Progenitor cell of endocrine pancreas (in vitro differentiated cells): ENCODE data around the gene SLC5A11. TPM values are rescaled to one million over a fixed set of nuclear protein-coding genes. Genes with fewer than 3 reads are reported as not detected.

Source experiments
- DNase-seq: peaks from one replicate; pipeline ENCODE4 v3.0.0; 2021; ENCODE audit warnings: low spot score; ENCODE audit not compliant: unreplicated experiment
- H3K27ac Mint-ChIP-seq: 2 replicates; pipeline ENCODE4 v1.8.0; 2021; ENCODE audit warnings: mild to moderate bottlenecking, moderate library complexity, mixed read lengths
- H3K27me3 Mint-ChIP-seq: 2 replicates; pipeline ENCODE4 v1.8.0; 2021; ENCODE audit warnings: mixed read lengths
- H3K36me3 Mint-ChIP-seq: 2 replicates; pipeline ENCODE4 v1.8.0; 2022; ENCODE audit warnings: mixed read lengths; ENCODE audit not compliant: insufficient read depth
- H3K4me1 Mint-ChIP-seq: 2 replicates; pipeline ENCODE4 v1.8.0; 2021; ENCODE audit warnings: low read depth, mixed read lengths
- H3K4me3 Mint-ChIP-seq: 2 replicates; pipeline ENCODE4 v1.8.0; 2021; ENCODE audit warnings: low read depth, mild to moderate bottlenecking, moderate library complexity, mixed read lengths
- H3K9me3 Mint-ChIP-seq: 2 replicates; pipeline ENCODE4 v1.8.0; 2021; ENCODE audit warnings: low read depth, mixed read lengths
- total RNA-seq: library from RNA; stranded (reverse); gene quantifications from 2 replicates; pipeline ENCODE4 v1.2.1, GENCODE V29; 2021
- TF ChIP-seq, protein P1 (sequence below): fragments of 200-600 bp; sonication (generic); IDR thresholded peaks from one replicate; pipeline ENCODE4 v1.5.0; 2021; ENCODE audit warnings: antibody characterized with exemption, mild to moderate bottlenecking; ENCODE audit not compliant: unreplicated experiment

The SLC5A11 gene
- total RNA-seq, 1 donor from 2014 or later, result 0.38 TPM

GRCh38 chr16:24836836-24837235 is 8.9 kb upstream of the SLC5A11 start:
- TF ChIP-seq, protein P1, sequence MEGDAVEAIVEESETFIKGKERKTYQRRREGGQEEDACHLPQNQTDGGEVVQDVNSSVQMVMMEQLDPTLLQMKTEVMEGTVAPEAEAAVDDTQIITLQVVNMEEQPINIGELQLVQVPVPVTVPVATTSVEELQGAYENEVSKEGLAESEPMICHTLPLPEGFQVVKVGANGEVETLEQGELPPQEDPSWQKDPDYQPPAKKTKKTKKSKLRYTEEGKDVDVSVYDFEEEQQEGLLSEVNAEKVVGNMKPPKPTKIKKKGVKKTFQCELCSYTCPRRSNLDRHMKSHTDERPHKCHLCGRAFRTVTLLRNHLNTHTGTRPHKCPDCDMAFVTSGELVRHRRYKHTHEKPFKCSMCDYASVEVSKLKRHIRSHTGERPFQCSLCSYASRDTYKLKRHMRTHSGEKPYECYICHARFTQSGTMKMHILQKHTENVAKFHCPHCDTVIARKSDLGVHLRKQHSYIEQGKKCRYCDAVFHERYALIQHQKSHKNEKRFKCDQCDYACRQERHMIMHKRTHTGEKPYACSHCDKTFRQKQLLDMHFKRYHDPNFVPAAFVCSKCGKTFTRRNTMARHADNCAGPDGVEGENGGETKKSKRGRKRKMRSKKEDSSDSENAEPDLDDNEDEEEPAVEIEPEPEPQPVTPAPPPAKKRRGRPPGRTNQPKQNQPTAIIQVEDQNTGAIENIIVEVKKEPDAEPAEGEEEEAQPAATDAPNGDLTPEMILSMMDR, result no peak
- peaks cover 14% of the 10 kb centered on the region for H3K4me1 Mint-ChIP-seq
- no peaks in the 10 kb centered on the region for H3K27me3 Mint-ChIP-seq
- no peak overlapping the region for H3K4me3 Mint-ChIP-seq
- no peaks in the 10 kb centered on the region for H3K9me3 Mint-ChIP-seq
- DNase-seq, result no peak
- H3K27ac Mint-ChIP-seq, result no peak overlapping the region
- H3K36me3 Mint-ChIP-seq, result no peaks in the 10 kb centered on the region

GRCh38 chr16:24837969-24838368 is 7.8 kb upstream of the SLC5A11 start:
- DNase-seq, result no peak
- H3K27ac Mint-ChIP-seq, result no peak overlapping the region
- H3K9me3 Mint-ChIP-seq, result no peaks in the 10 kb centered on the region
- no peaks in the 10 kb centered on the region for H3K36me3 Mint-ChIP-seq
- TF ChIP-seq, protein P1, result no peak
- H3K27me3 Mint-ChIP-seq, result no peaks in the 10 kb centered on the region
- H3K4me3 Mint-ChIP-seq, result no peak overlapping the region
- H3K4me1 Mint-ChIP-seq, result peaks cover 14% of the 10 kb centered on the region

- no peak for DNase-seq
- Mint-ChIP-seq H3K9me3 (no peaks in the 10 kb centered on the region), H3K4me3 (no peak overlapping the region), H3K27me3 (no peaks in the 10 kb centered on the region), H3K4me1 (peaks cover 14% of the 10 kb centered on the region), H3K27ac (peak overlapping the region; percentile 88), H3K36me3 (no peaks in the 10 kb centered on the region)
- TF ChIP-seq, protein P1, result no peak
Measured at GRCh38 chr16:24838554-24839266, 7.1 kb upstream of the SLC5A11 start.

GRCh38 chr16:24839347-24839972 is 6.3 kb upstream of the SLC5A11 start:
- Mint-ChIP-seq H3K9me3 (no peaks in the 10 kb centered on the region), H3K27me3 (no peaks in the 10 kb centered on the region), H3K36me3 (no peaks in the 10 kb centered on the region), H3K4me1 (peaks cover 15% of the 10 kb centered on the region), H3K4me3 (no peak overlapping the region), H3K27ac (no peak overlapping the region)
- TF ChIP-seq, protein P1, result no peak
- no peak for DNase-seq

DNA sequence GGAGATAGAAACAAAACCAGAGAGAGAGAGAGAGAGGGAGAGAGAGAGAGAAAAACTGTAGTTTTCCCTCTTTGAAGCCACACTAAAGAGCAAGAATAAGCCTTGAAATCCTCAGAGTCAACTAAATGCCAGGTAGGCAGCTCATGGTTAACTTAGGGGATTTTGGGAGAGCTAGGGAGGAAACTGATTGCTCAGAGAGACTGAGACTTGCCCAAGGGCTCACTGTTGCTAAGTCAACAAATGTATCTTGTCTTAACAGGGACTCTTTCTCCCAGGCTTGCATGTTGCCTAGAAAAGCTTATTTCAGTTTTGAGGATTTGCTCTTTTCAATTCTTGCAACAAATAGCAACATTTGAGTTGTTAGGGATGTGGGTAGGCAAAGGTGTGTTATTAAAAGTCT is 4.5 kb upstream of the SLC5A11 start:
- peak overlapping the region; percentile 17 for H3K27ac Mint-ChIP-seq
- no peaks in the 10 kb centered on the region for H3K27me3 Mint-ChIP-seq
- no peak for DNase-seq
- no peak overlapping the region for H3K4me3 Mint-ChIP-seq
- peaks cover 14% of the 10 kb centered on the region for H3K4me1 Mint-ChIP-seq
- TF ChIP-seq, protein P1, result no peak
- H3K9me3 Mint-ChIP-seq, result no peaks in the 10 kb centered on the region
- H3K36me3 Mint-ChIP-seq, result no peaks in the 10 kb centered on the region
